Spleen (tissue), 7 donors: ENCODE results near the gene PPIL6.

Experiments
- POLR2A ChIP-seq, 3 donors: fragments of 450-650 bp; IDR thresholded peaks; one replicate each; pipeline ENCODE4 v1.5.1; 2017; ENCODE audit warnings: antibody characterized with exemption in 3 of 3, mild to moderate bottlenecking in 1 of 3
- POLR2AphosphoS5 ChIP-seq, 3 donors: sonication (generic); formaldehyde crosslinking; IDR thresholded peaks; one replicate each; pipeline ENCODE4 v1.5.1; 2017; ENCODE audit warnings: antibody characterized with exemption in 3 of 3
- TF ChIP-seq, protein P1 (sequence below), 11 experiments: fragments of 200-600 bp in 7 of 11; fragments of 450-650 bp in 4 of 11; sonication (generic) in 4 of 11; IDR thresholded peaks in 8 of 11; conservative IDR thresholded peaks in 3 of 11; 1 replicate in 7 of 11; 2 replicates in 4 of 11; pipeline versions ENCODE4 v1.4.0 to v1.8.0; 2016 to 2021; ENCODE audit warnings: antibody characterized with exemption in 11 of 11, inconsistent platforms in 4 of 11, mild to moderate bottlenecking in 1 of 11
- donor health status: DM: no; HTN: no; CAD: no; lungs with moderate emphysema.
- donor health status: DM: no; HTN: no; CAD: no.
- donor health status: DM: no; HTN: no; CAD: no.

- TF ChIP-seq, protein P1, sequence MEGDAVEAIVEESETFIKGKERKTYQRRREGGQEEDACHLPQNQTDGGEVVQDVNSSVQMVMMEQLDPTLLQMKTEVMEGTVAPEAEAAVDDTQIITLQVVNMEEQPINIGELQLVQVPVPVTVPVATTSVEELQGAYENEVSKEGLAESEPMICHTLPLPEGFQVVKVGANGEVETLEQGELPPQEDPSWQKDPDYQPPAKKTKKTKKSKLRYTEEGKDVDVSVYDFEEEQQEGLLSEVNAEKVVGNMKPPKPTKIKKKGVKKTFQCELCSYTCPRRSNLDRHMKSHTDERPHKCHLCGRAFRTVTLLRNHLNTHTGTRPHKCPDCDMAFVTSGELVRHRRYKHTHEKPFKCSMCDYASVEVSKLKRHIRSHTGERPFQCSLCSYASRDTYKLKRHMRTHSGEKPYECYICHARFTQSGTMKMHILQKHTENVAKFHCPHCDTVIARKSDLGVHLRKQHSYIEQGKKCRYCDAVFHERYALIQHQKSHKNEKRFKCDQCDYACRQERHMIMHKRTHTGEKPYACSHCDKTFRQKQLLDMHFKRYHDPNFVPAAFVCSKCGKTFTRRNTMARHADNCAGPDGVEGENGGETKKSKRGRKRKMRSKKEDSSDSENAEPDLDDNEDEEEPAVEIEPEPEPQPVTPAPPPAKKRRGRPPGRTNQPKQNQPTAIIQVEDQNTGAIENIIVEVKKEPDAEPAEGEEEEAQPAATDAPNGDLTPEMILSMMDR (IDR thresholded peaks at IDR 0.05 in 8 of 11, conservative IDR thresholded peaks at IDR 0.05 in 3 of 11), result no peak
- TF ChIP-seq POLR2A (IDR thresholded peaks at IDR 0.05) (no peak), POLR2AphosphoS5 (IDR thresholded peaks at IDR 0.05) (no peak)
Measured at GRCh38 chr6:109393157-109393885, 47.1 kb downstream of the PPIL6 start.
